ES-I3 (cell line): ENCODE data around the gene C1QTNF7.

Experiments used
- H3K36me3 ChIP-seq: 2 replicates; pipeline ENCODE4 v1.6.1; 2013; ENCODE audit warnings: mild to moderate bottlenecking, low read length, control low read depth, moderate library complexity; ENCODE audit not compliant: insufficient read depth
- H3K4me1 ChIP-seq: 2 replicates; pipeline ENCODE4 v1.6.1; 2013; ENCODE audit warnings: mild to moderate bottlenecking, control low read depth, low read length; ENCODE audit not compliant: insufficient read depth
- H3K9ac ChIP-seq: 2 replicates; pipeline ENCODE4 v1.6.1; 2013; ENCODE audit warnings: low read depth, mild to moderate bottlenecking, low read length, moderate library complexity
- H3K9me3 ChIP-seq: 2 replicates; pipeline ENCODE4 v1.6.1; 2013; ENCODE audit warnings: mild to moderate bottlenecking, low read length, moderate library complexity; ENCODE audit not compliant: control insufficient read depth, insufficient read depth

The C1QTNF7 gene

DNA sequence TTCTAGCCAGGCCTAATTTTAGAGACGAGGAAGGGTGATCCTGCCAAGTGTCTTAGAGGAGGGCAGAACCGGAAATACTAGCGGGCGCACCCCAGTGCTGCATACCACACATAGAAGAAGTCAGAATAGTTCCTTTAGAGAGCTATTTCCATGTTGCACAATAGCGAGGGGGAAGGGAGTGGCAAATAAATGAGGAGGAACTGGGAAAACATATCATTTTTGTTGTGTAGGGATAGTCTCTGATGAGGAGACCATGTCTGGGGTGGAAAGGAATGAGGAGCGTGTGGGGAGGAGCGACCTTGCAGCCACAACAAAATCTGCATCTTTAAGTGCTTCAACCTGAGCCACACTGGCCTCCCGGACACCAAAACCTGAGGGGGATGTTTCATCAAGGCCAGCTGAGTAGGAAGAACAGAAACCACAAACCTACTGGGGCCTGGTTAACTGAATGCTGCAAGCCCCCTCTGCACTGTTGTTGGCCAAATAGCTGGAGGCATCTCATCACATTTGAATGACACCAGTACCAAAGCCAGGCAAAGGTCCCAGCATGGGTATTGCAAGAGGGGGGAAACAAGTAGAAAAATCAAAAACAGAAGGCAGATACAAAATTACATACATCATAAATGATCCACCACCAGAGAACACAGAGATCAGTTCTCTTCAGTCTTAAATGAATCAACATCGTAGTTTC is 26.7 kb upstream of the C1QTNF7 start:
- Histone ChIP-seq H3K9ac (no peak overlapping the region), H3K4me1 (peaks cover 28% of the 10 kb centered on the region), H3K36me3 (no peaks in the 10 kb centered on the region), H3K9me3 (no peaks in the 10 kb centered on the region)

DNA sequence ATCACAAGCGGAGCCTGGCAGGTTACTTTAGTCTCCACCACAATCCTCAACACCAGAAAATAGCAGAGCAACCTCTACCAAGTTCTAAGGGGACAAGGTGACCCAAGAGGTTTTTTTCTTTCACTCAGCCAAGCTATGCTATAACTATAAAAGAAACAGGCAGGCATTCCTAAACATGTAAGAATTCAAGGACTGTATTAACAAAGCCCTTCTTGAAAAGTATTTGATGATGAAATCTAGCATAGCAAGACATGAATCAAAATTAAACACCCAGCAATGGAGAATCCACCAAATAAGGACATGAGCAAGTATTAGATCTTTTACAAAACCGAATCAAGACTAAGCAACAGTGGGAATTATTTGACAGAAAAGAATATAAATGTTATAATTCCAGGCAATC is 25.7 kb upstream of the C1QTNF7 start:
- Histone ChIP-seq H3K9me3 (no peaks in the 10 kb centered on the region), H3K4me1 (peaks cover 28% of the 10 kb centered on the region), H3K36me3 (no peaks in the 10 kb centered on the region), H3K9ac (no peak overlapping the region)

DNA sequence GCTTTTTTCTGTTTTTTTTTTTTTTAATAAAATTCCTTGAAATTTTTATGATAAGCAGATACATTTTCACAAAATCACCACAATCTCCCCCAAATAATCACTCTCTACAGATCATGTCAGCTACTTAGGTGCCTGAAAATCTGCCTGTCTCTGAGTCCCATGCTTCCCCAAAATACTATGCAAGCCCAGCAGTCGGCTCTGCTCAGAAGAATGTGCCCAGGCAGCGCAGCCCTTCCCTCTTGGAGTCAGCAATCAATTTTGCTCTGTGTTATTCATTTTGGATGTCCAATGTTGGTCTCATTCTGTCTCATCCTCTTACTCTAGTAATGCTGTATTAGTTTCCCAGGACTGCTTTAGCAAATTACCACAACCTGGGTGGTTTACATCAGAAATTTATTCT is 24.9 kb upstream of the C1QTNF7 start:
- no peaks in the 10 kb centered on the region for H3K9me3 ChIP-seq
- peaks cover 28% of the 10 kb centered on the region for H3K4me1 ChIP-seq
- H3K36me3 ChIP-seq, result no peaks in the 10 kb centered on the region
- H3K9ac ChIP-seq, result no peak overlapping the region

DNA sequence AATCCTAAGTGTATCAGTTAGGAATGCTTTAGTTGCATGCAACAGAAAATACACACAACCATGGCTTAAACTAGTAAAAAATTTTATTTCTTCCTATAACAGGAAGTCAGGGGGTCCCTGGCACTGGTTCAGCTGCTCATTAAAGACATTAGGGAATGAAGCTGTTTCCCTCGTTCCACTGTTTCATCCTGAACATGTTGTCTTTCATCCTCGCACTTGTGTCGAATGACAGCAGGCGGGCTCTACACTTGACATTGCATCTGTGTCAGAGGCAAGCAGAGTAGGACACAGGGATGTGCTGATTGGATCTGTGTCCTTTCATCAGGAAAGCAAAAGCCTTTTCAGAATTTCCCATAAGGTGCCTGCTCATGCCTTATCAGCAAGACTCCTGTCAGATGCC is 22.8 kb upstream of the C1QTNF7 start:
- H3K36me3 ChIP-seq, result no peaks in the 10 kb centered on the region
- peaks cover 28% of the 10 kb centered on the region for H3K4me1 ChIP-seq
- no peaks in the 10 kb centered on the region for H3K9me3 ChIP-seq
- H3K9ac ChIP-seq, result no peak overlapping the region

DNA sequence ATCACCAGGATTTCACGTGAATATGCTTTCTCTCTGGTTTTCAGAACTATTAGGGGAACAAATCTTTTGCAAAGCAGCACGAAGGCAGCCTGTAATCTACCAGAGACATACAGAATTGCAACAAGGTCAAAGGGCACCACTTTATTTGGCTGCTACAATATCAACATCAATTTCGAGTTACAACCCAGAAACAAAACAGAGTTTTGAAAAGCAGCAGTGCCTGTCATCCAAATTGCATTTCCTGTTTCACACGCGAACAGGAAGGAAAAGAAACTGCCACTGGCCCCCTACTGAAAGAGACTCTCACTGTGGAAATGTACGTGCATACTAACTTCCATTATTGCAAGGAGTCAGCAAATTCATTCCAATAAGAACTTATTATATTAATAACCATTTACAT is 17.1 kb upstream of the C1QTNF7 start:
- H3K9ac ChIP-seq, result no peak overlapping the region
- H3K9me3 ChIP-seq, result no peaks in the 10 kb centered on the region
- no peaks in the 10 kb centered on the region for H3K36me3 ChIP-seq
- peaks cover 4% of the 10 kb centered on the region for H3K4me1 ChIP-seq

DNA sequence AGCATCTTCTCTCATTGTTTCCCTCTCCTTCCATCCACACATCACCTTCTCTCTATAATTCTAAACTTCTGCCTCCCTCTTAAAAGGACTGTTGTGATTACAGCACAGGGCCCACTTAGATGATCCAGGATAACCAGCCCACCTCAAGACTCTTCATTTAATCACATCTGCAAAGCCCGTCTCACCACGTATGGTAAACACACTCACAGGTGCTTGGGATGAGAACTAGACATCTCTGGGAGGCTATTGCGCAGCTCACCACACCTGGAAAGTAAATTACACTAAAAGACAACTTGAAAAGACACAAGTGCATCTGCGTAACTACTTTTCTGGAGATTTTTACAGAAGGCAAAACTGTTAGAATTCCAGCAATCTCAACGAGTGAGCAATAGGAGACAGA is 15.4 kb upstream of the C1QTNF7 start:
- Histone ChIP-seq H3K9me3 (no peaks in the 10 kb centered on the region), H3K36me3 (no peaks in the 10 kb centered on the region), H3K9ac (no peak overlapping the region), H3K4me1 (peaks cover 4% of the 10 kb centered on the region)

DNA sequence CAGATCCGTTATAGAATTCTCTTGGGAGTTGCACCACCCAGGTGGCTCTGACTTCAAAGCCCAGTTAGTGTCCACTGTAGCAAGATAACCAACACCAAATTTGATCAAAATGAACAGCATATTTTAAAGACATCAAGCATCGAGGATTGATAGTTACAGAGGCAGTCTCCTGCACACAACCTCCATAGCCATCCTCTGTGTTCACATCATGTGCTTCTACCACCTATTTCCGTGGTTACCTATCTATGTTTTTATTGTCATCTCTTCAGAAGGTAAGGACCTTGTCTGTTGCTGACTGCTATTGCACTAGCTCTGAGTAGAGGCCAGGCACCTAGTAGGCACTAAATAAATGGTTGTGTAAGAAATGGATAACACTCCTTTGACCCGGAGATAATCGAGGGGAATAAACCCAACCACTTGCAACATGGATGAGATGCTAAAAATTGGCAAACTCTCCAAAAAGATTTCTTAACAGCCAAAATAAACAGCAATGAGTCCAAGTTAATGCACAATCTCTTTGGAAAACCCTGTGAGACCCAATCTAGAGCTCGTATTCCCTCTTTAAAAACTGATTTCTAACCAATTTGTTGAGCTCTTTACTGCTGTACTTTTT is 14.7 kb upstream of the C1QTNF7 start:
- Histone ChIP-seq H3K9ac (no peak overlapping the region), H3K36me3 (no peaks in the 10 kb centered on the region), H3K4me1 (peaks cover 4% of the 10 kb centered on the region), H3K9me3 (no peaks in the 10 kb centered on the region)

DNA sequence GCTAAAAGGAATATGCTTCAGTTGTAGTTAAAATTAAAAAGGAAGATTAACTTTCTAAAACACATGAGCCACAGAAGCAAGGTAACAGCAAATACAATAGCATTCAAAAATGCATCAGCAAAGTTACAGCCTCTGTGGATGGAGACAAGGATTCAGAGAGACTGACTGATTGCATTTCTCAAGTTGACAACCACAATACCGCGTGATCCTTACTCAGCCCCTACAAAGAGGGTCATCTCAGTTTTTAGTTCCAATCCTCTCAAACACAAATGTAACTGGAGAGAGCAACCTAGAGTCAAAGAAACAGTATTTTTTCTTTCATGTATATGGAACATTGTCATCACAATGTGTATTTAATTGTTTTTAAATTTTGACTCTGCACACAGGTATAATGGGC is 14.2 kb upstream of the C1QTNF7 start:
- no peak overlapping the region for H3K9ac ChIP-seq
- H3K4me1 ChIP-seq, result peaks cover 4% of the 10 kb centered on the region
- no peaks in the 10 kb centered on the region for H3K9me3 ChIP-seq
- no peaks in the 10 kb centered on the region for H3K36me3 ChIP-seq

DNA sequence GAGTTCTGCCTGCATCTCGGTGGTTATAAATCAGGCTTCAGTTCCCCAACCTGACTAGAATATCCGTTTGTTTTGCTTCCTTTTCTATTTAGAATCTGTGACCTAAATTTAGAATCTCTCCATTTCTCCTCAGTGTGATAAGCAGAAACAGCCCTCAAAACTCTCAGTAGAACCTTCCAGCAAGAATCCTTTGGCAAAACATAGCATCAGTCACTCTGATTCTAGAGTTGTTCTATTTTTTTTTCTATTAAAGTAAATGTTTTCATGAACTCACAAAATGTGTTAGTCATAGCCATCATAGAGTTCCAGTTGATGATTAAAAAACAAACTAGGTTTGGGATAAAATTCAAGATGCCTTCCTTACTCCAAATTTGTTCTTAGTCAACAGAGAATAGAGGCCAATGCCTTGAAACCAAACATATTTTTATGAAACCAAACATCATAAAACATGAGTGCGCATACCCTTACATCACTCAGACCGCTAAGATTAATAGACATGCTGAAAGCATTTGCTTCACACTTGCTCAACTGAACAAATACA is 13.2 kb upstream of the C1QTNF7 start:
- no peaks in the 10 kb centered on the region for H3K9me3 ChIP-seq
- peaks cover 4% of the 10 kb centered on the region for H3K4me1 ChIP-seq
- H3K9ac ChIP-seq, result no peak overlapping the region
- no peaks in the 10 kb centered on the region for H3K36me3 ChIP-seq

DNA sequence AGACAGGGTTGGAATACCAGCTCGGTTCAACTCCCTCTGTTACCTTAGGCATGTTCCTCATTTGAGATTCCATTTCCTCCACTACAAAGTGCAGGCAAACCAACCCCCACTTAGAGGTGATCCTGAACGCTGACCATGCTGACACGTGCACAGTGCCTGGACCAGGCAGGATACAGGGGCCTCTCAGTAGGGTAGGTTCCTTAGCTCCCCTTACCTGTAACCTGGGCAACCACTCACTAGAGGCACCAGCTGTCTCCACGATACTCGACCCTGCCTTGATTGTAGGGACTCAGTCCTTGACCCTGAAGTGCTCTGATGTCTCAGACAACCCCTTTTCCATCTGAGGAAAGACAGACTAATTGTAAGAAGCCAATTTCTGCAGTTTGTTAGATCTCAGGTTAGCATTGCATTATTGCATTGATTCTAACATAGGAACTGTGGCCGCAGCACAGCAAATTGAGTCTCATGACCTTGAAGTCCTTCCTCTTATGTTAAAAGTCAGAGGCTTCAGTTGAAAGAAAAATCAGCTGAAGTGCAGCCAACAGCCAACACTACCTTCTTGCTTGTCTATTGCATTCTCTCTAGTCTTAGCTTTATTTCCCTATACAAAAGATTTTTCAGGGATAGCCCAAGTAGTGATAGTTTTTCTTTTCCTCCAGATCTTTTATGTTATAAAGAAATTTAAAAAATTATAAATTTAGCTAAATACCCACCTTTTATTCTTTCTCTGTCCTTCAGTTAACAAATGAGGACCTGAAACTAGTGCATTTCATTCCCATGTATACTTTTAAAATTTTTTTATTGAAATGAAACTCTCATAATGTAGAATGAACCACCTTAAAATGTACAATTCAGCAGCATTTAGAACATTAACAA is 11.2 kb upstream of the C1QTNF7 start:
- Histone ChIP-seq H3K9ac (no peak overlapping the region), H3K4me1 (peaks cover 13% of the 10 kb centered on the region; the same call in 1 of the 2 replicates), H3K9me3 (no peaks in the 10 kb centered on the region)

DNA sequence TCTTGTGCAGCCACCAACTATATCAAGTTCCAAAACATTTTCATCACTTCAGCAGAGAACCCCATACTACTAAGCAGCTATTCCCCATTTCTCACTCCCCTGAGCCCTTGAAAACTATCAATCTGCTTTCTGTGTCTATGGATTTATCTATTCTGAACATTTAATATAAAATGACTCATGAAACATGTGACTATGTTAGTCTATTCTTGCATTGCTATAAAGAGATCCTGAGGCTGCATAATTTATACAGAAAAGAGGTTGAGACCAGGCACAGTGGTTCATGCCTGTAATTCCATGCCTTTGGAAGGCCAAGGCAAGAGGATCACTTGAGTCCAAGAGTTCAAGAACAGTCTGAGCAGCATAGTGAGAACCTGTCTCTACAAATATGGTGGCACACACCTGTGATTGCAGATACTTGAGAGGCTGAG is 10.6 kb upstream of the C1QTNF7 start:
- no peaks in the 10 kb centered on the region for H3K9me3 ChIP-seq
- H3K9ac ChIP-seq, result no peak overlapping the region
- no peaks in the 10 kb centered on the region for H3K36me3 ChIP-seq
- peaks cover 13% of the 10 kb centered on the region; the same call in 1 of the 2 replicates for H3K4me1 ChIP-seq

More for the DNA sequence above, 11.2 kb upstream of the C1QTNF7 start:
- H3K36me3 ChIP-seq, result no peaks in the 10 kb centered on the region

DNA sequence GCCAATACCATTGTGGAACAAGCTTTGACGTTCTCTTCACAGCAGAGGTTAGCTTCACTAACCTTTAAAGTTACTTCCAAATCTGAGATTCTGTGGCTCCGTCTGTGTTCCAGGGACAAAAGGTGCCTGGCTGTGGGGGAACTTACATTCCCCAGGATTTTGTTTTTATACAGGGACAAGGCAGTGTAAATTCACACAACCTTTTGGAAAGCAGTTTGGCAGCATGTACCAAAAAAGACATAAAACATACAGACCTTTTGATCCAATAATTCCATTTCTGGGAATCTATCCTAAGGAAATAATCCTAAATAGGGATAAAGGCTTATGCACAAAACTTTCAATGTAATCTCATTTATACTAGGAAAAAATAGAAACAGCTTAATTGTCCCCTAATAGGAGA is 8.9 kb upstream of the C1QTNF7 start:
- peaks cover 13% of the 10 kb centered on the region; the same call in 1 of the 2 replicates for H3K4me1 ChIP-seq
- no peaks in the 10 kb centered on the region for H3K9me3 ChIP-seq
- no peaks in the 10 kb centered on the region for H3K36me3 ChIP-seq
- H3K9ac ChIP-seq, result no peak overlapping the region

DNA sequence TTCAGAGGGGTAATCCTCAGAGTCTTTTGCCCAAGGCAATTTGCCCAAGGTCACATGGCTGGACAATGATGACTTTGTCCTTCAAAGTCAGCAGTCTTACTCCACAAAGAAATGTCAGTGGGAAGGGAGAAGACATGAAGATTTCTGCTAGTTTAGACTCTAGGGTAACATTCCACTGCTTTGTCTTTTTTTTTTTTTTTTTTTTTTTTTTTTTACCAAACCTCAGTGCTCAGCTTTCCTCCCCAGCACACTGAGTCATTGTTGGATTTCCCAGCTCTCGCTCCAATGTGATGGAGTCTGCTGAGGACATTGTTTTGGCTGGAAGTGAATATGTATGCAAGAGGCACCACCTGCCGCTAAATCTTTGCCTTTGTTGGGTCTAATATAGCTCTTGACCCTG is 7.2 kb upstream of the C1QTNF7 start:
- no peak overlapping the region for H3K9ac ChIP-seq
- no peaks in the 10 kb centered on the region for H3K9me3 ChIP-seq
- no peaks in the 10 kb centered on the region for H3K36me3 ChIP-seq
- peaks cover 13% of the 10 kb centered on the region; the same call in 1 of the 2 replicates for H3K4me1 ChIP-seq

DNA sequence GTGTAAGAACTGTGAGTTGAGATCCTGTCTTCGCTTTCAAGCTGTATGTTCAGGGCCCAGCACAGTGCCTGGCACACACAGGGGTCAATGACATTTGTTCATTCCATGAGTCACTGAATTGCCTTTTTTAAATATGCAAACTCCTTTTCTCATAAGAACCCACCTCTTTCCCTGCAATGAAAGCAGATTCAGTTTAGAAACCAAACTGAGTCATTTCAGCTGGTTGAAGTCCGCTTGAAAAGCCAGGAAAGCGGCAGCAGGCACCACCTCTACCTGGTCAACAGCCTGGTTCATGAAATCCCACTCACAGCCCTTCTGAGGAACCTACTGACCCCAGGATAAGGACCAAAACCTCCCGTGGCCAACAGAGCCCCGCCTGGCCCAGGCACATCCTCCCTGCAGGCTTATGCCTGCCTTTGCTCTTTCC is 4.5 kb upstream of the C1QTNF7 start:
- Histone ChIP-seq H3K9ac (no peak overlapping the region), H3K4me1 (peaks cover 13% of the 10 kb centered on the region; the same call in 1 of the 2 replicates), H3K9me3 (no peaks in the 10 kb centered on the region), H3K36me3 (no peaks in the 10 kb centered on the region)
